Pancreas (tissue), 10 donors: ENCODE measurements around the gene B4GALNT4. TPM values are rescaled to one million over a fixed set of nuclear protein-coding genes. Genes with fewer than 3 reads are reported as not detected.

ENCODE experiments used
- ATAC-seq, 4 donors: fragments of 200-7000 bp; cut with Tn5 transposase; one replicate each; pipeline versions ENCODE4 v1.8.0 to v1.9.1; 2020; ENCODE audit warnings: mild to moderate bottlenecking in 4 of 4, moderate library complexity in 4 of 4
- DNase-seq, 6 donors: peaks; one replicate each; pipeline ENCODE4 v3.0.0-alpha.2; 2020
- FAIRE-seq: peaks from 2 replicates; lab custom pipeline; 2012; peaks lifted over from hg19 to GRCh38; lab: Jason Lieb, UNC
- H3K27ac ChIP-seq, 4 donors: fragments of 200-600 bp; sonication (generic); 1 replicate in 3 of 4; 2 replicates in 1 of 4; pipeline versions ENCODE4 v1.5.0 to v1.8.0; 2020
- H3K27me3 ChIP-seq, 4 donors: fragments of 200-600 bp; one replicate each; pipeline ENCODE4 v1.8.0; 2021
- H3K36me3 ChIP-seq, 3 donors: fragments of 200-600 bp; sonication (generic) in 1 of 3; one replicate each; pipeline versions ENCODE4 v1.5.0 to v1.8.0; 2020 to 2021
- H3K4me1 ChIP-seq, 3 donors: fragments of 200-600 bp; one replicate each; pipeline ENCODE4 v1.8.0; 2021
- H3K4me3 ChIP-seq, 4 donors: fragments of 200-600 bp; sonication (generic) in 2 of 4; one replicate each; pipeline versions ENCODE4 v1.5.0 to v1.8.0; 2020 to 2021
- H3K9me3 ChIP-seq, 4 donors: fragments of 200-600 bp; one replicate each; pipeline ENCODE4 v1.8.0; 2021
- CTCF ChIP-seq, 4 donors: fragments of 200-600 bp; sonication (generic) in 3 of 4; IDR thresholded peaks; one replicate each; pipeline versions ENCODE4 v1.5.0 to v1.8.0; 2021; ENCODE audit warnings: antibody characterized with exemption in 4 of 4
- WGBS, 2 donors: extraction: QIAGEN DNeasy Blood & Tissue Kit; methylation state at CpG; one replicate each; pipeline ENCODE4 v1.1.7; 2013; 5-methylcytosine and 5-hydroxymethylcytosine counted together
- intact Hi-C, 3 donors: fragments of 100-400 bp; cut with DNase I; formaldehyde crosslinking; loops; one replicate each; pipeline versions ENCODE4 v1.11.1 to v1.14.2; 2022
- polyA plus RNA-seq, 2 donors: library from polyadenylated mRNA; stranded (reverse); fragments of 200-250 nt; gene quantifications; one replicate each; pipeline ENCODE4 v1.2.3, GENCODE V29; 2013
- total RNA-seq, 6 donors: library from RNA; stranded (reverse); fragmentation: NEBNext Ultra II Directional in 4 of 6; extraction: Animal tissue kit (Norgen Biotek cat#: 25700) in 4 of 6; gene quantifications; one replicate each; pipeline versions ENCODE4 v1.2.1 to v1.2.4, GENCODE V29; 2021 to 2023
- donor health status: healthy with polysubstance abuse.
- donor health status: DM: no; HTN: no; CAD: no; lungs with moderate emphysema.
- donor health status: DM: no; HTN: no; CAD: no.
- donor health status: control.
- donor health status: control.
- donor health status: Bipolar disorder and iron deficiency.
- donor health status: DM: yes; HTN: yes; CAD: no.
- donor health status: DM: no; HTN: no; CAD: no.
- donor health status: DM: no; HTN: no; CAD: no.
- donor health status: DM: yes; HTN: yes; CAD: no.

Gene B4GALNT4
- total and polyA plus RNA-seq, 8 donors, result 0.95 to 25.9 (median 2.0) TPM

GRCh38 chr11:426851-427250, 57.6 kb downstream of the B4GALNT4 start:
- FAIRE-seq (no peak), DNase-seq (no peak), ATAC-seq (no peak)
- Histone ChIP-seq H3K4me3 (no peak overlapping the region), H3K4me1 (no peaks in the 10 kb centered on the region), H3K27me3 (no peaks in the 10 kb centered on the region), H3K27ac (no peak overlapping the region), H3K36me3 (no peaks in the 10 kb centered on the region), H3K9me3 (no peaks in the 10 kb centered on the region)
- TF ChIP-seq CTCF (IDR thresholded peaks at IDR 0.05), result no peak
- intact Hi-C loops, result no loop called here
- WGBS, 2 donors, result 91 to 93% methylated on average over 8 of the region's 8 CpGs

GRCh38 chr11:428295-428694, 59.0 kb downstream of the B4GALNT4 start:
- ATAC-seq (no peak), FAIRE-seq (no peak), DNase-seq (peak in 1 of 6 donors; percentile 70)
- H3K9me3 ChIP-seq, result no peaks in the 10 kb centered on the region
- no peak overlapping the region for H3K4me3 ChIP-seq
- intact Hi-C loops, result no loop called here
- no peak for TF ChIP-seq CTCF (IDR thresholded peaks at IDR 0.05)
- 93 to 95% methylated on average over 24 of the region's 24 CpGs for WGBS, 2 donors
- H3K36me3 ChIP-seq, result no peaks in the 10 kb centered on the region
- H3K27me3 ChIP-seq, result no peaks in the 10 kb centered on the region
- H3K27ac ChIP-seq, result no peak overlapping the region
- no peaks in the 10 kb centered on the region for H3K4me1 ChIP-seq

- Histone ChIP-seq H3K27me3 (no peaks in the 10 kb centered on the region), H3K4me1 (no peaks in the 10 kb centered on the region), H3K36me3 (no peaks in the 10 kb centered on the region), H3K4me3 (no peak overlapping the region), H3K27ac (no peak overlapping the region), H3K9me3 (no peaks in the 10 kb centered on the region)
- ATAC-seq (peak in 1 of 4 donors; percentile 7), DNase-seq (peak in 3 of 6 donors; percentile 25 to 67 (median 45)), FAIRE-seq (no peak)
- WGBS, 2 donors, result 88% methylated on average over 27 of the region's 27 CpGs
- intact Hi-C loops, result no loop called here
- TF ChIP-seq CTCF (IDR thresholded peaks at IDR 0.05), result no peak
These were observed 60.1 kb downstream of the B4GALNT4 start for GRCh38 chr11:429391-429790.

- ATAC-seq, result peak in 1 of 4 donors; percentile 13
- WGBS, 2 donors, result 68 to 72% methylated on average over 22 to 25 of the region's 25 CpGs
- Histone ChIP-seq H3K27me3 (no peaks in the 10 kb centered on the region), H3K36me3 (no peaks in the 10 kb centered on the region), H3K9me3 (no peaks in the 10 kb centered on the region), H3K4me3 (no peak overlapping the region), H3K4me1 (no peaks in the 10 kb centered on the region), H3K27ac (no peak overlapping the region)
- TF ChIP-seq CTCF (IDR thresholded peaks at IDR 0.05), result no peak
- FAIRE-seq, result no peak
- intact Hi-C loops, result no loop called here
- peak in 3 of 6 donors; percentile 23 to 61 (median 50) for DNase-seq
These were observed 60.7 kb downstream of the B4GALNT4 start for GRCh38 chr11:429931-430456.

Other genes starting within 250 kb of the B4GALNT4 start
- gene SCGB1C1, start 176.4 kb upstream of the B4GALNT4 start, total RNA-seq, result under 1 TPM in 3 of 6 donors, not detected in 3; 0.41 to 0.70 (median 0.63) TPM
- gene SCGB1C1, start 176.4 kb upstream of the B4GALNT4 start, polyA plus RNA-seq, result 1 to 10 TPM in 1 of 2 donors, not detected in 1; 1.1 TPM
- gene BET1L, start 162.1 kb upstream of the B4GALNT4 start, total RNA-seq, result 10 to 100 TPM; 29.8 to 53.4 (median 48.8) TPM
- 10 to 100 TPM; 27.7 to 30.7 TPM for gene BET1L, start 162.1 kb upstream of the B4GALNT4 start, polyA plus RNA-seq
- gene RIC8A, start 161.8 kb upstream of the B4GALNT4 start, total RNA-seq, result 10 to 100 TPM; 29.7 to 49.3 (median 40.9) TPM
- 10 to 100 TPM; 39.6 to 47.1 TPM for gene RIC8A, start 161.8 kb upstream of the B4GALNT4 start, polyA plus RNA-seq
- gene SIRT3, start 133.2 kb upstream of the B4GALNT4 start, total RNA-seq, result 10 to 100 TPM in 4 of 6 donors, 1 to 10 TPM in 2; 7.7 to 13.2 (median 10.9) TPM
- 10 to 100 TPM; 21.4 to 25.1 TPM for gene SIRT3, start 133.2 kb upstream of the B4GALNT4 start, polyA plus RNA-seq
- gene PSMD13, start 132.5 kb upstream of the B4GALNT4 start, total RNA-seq, result 10 to 100 TPM; 35.5 to 48.3 (median 41.9) TPM
- gene PSMD13, start 132.5 kb upstream of the B4GALNT4 start, polyA plus RNA-seq, result 100 to 1,000 TPM in 1 of 2 donors, 10 to 100 TPM in 1; 97.5 to 118 TPM
- under 1 TPM in 4 of 6 donors, not detected in 2; 0.19 to 0.23 (median 0.20) TPM for gene NLRP6, start 91.1 kb upstream of the B4GALNT4 start, total RNA-seq
- under 1 TPM; 0.05 to 0.08 TPM for gene NLRP6, start 91.1 kb upstream of the B4GALNT4 start, polyA plus RNA-seq
- 100 to 1,000 TPM in 4 of 6 donors, 10 to 100 TPM in 1, 1 to 10 TPM in 1; 8.9 to 534 (median 198) TPM for gene PGGHG, start 80.4 kb upstream of the B4GALNT4 start, total RNA-seq
- gene PGGHG, start 80.4 kb upstream of the B4GALNT4 start, polyA plus RNA-seq, result 1,000 to 10,000 TPM; 1,516 to 4,700 TPM
- gene IFITM5, start 70.0 kb upstream of the B4GALNT4 start, total RNA-seq, result not detected
- gene IFITM5, start 70.0 kb upstream of the B4GALNT4 start, polyA plus RNA-seq, result 1 to 10 TPM in 1 of 2 donors, under 1 TPM in 1; 0.56 to 1.2 TPM
- 100 to 1,000 TPM in 2 of 6 donors, 10 to 100 TPM in 4; 32.1 to 120 (median 63.6) TPM for gene IFITM2, start 61.7 kb upstream of the B4GALNT4 start, total RNA-seq
- 100 to 1,000 TPM; 169 to 182 TPM for gene IFITM2, start 61.7 kb upstream of the B4GALNT4 start, polyA plus RNA-seq
- 10 to 100 TPM in 5 of 6 donors, 1 to 10 TPM in 1; 10.0 to 45.2 (median 18.9) TPM for gene IFITM1, start 55.5 kb upstream of the B4GALNT4 start, total RNA-seq
- gene IFITM1, start 55.5 kb upstream of the B4GALNT4 start, polyA plus RNA-seq, result 10 to 100 TPM; 40.7 to 54.5 TPM
- gene IFITM3, start 48.6 kb upstream of the B4GALNT4 start, total RNA-seq, result 100 to 1,000 TPM in 4 of 6 donors, 10 to 100 TPM in 2; 86.4 to 292 (median 135) TPM
- 100 to 1,000 TPM; 300 to 429 TPM for gene IFITM3, start 48.6 kb upstream of the B4GALNT4 start, polyA plus RNA-seq
- gene PKP3, start 24.7 kb downstream of the B4GALNT4 start, total RNA-seq, result 10 to 100 TPM; 23.4 to 36.1 (median 26.2) TPM
- 10 to 100 TPM; 33.8 to 50.5 TPM for gene PKP3, start 24.7 kb downstream of the B4GALNT4 start, polyA plus RNA-seq
- gene SIGIRR, start 45.5 kb downstream of the B4GALNT4 start, total RNA-seq, result 10 to 100 TPM; 39.2 to 62.1 (median 46.9) TPM
- gene SIGIRR, start 45.5 kb downstream of the B4GALNT4 start, polyA plus RNA-seq, result 100 to 1,000 TPM; 138 to 158 TPM
- gene ANO9, start 72.5 kb downstream of the B4GALNT4 start, total RNA-seq, result 10 to 100 TPM in 4 of 6 donors, 1 to 10 TPM in 2; 6.2 to 32.1 (median 12.5) TPM
- gene ANO9, start 72.5 kb downstream of the B4GALNT4 start, polyA plus RNA-seq, result 10 to 100 TPM; 46.2 to 68.7 TPM
- gene PTDSS2, start 80.8 kb downstream of the B4GALNT4 start, total RNA-seq, result 10 to 100 TPM; 11.3 to 17.4 (median 15.2) TPM
- 10 to 100 TPM; 24.7 to 44.7 TPM for gene PTDSS2, start 80.8 kb downstream of the B4GALNT4 start, polyA plus RNA-seq
- 10 to 100 TPM; 38.9 to 65.1 (median 59.1) TPM for gene RNH1, start 137.7 kb downstream of the B4GALNT4 start, total RNA-seq
- gene RNH1, start 137.7 kb downstream of the B4GALNT4 start, polyA plus RNA-seq, result 10 to 100 TPM; 66.8 to 87.7 TPM
- 10 to 100 TPM; 10.4 to 22.6 (median 19.2) TPM for gene HRAS, start 166.1 kb downstream of the B4GALNT4 start, total RNA-seq
- gene HRAS, start 166.1 kb downstream of the B4GALNT4 start, polyA plus RNA-seq, result 100 to 1,000 TPM; 103 to 130 TPM
- 1 to 10 TPM in 5 of 6 donors, under 1 TPM in 1; 0.98 to 2.0 (median 1.6) TPM for gene LRRC56, start 168.0 kb downstream of the B4GALNT4 start, total RNA-seq
- 1 to 10 TPM; 5.4 to 7.3 TPM for gene LRRC56, start 168.0 kb downstream of the B4GALNT4 start, polyA plus RNA-seq
- gene LMNTD2, start 191.2 kb downstream of the B4GALNT4 start, total RNA-seq, result 1 to 10 TPM; 2.7 to 6.9 (median 5.6) TPM
- 10 to 100 TPM; 10.4 to 24.2 TPM for gene LMNTD2, start 191.2 kb downstream of the B4GALNT4 start, polyA plus RNA-seq
- gene RASSF7, start 191.5 kb downstream of the B4GALNT4 start, total RNA-seq, result 10 to 100 TPM; 17.6 to 35.7 (median 27.9) TPM
- 100 to 1,000 TPM; 171 to 253 TPM for gene RASSF7, start 191.5 kb downstream of the B4GALNT4 start, polyA plus RNA-seq
- 10 to 100 TPM; 11.2 to 17.2 (median 13.1) TPM for gene PHRF1, start 207.0 kb downstream of the B4GALNT4 start, total RNA-seq
- 10 to 100 TPM; 15.6 to 39.3 TPM for gene PHRF1, start 207.0 kb downstream of the B4GALNT4 start, polyA plus RNA-seq
- gene IRF7, start 246.5 kb downstream of the B4GALNT4 start, total RNA-seq, result 10 to 100 TPM in 2 of 6 donors, 1 to 10 TPM in 4; 4.0 to 30.0 (median 9.1) TPM
- 10 to 100 TPM; 33.4 to 36.6 TPM for gene IRF7, start 246.5 kb downstream of the B4GALNT4 start, polyA plus RNA-seq